Osteoblast (primary cell): ENCODE data around the gene FOXG1. TPM values are rescaled to one million over a fixed set of nuclear protein-coding genes. Genes with fewer than 3 reads are reported as not detected.

Experiments used
- DNase-seq: peaks from one replicate; pipeline ENCODE4 v3.0.0; 2011; ENCODE audit warnings: low spot score, mixed read lengths; ENCODE audit not compliant: insufficient read length; ENCODE audit errors: missing footprints
- H2AFZ ChIP-seq: 2 replicates; pipeline ENCODE4 v1.6.0; 2011; ENCODE audit warnings: mild to moderate bottlenecking, low read length
- H3K27ac ChIP-seq: 2 replicates; pipeline ENCODE4 v1.5.1; 2011; ENCODE audit warnings: mild to moderate bottlenecking, low read depth, low read length, moderate library complexity
- H3K27me3 ChIP-seq: 2 replicates; pipeline ENCODE4 v1.6.0; 2012; ENCODE audit warnings: mild to moderate bottlenecking, control low read depth, inconsistent platforms, low read length, moderate library complexity; ENCODE audit not compliant: insufficient read depth
- H3K36me3 ChIP-seq: 2 replicates; pipeline ENCODE4 v1.5.1; 2011; ENCODE audit warnings: mild to moderate bottlenecking, low read length, control low read depth, moderate library complexity; ENCODE audit not compliant: insufficient read depth
- H3K4me1 ChIP-seq: 2 replicates; pipeline ENCODE4 v1.5.1; 2011; ENCODE audit warnings: mild to moderate bottlenecking, low read length, control low read depth, moderate library complexity; ENCODE audit not compliant: insufficient read depth
- H3K4me2 ChIP-seq: 2 replicates; pipeline ENCODE4 v1.6.0; 2011; ENCODE audit warnings: mild to moderate bottlenecking, low read length; ENCODE audit not compliant: insufficient read depth
- H3K4me3 ChIP-seq: fragments of 200-600 bp; sonication (generic); 3 replicates; pipeline ENCODE4 v1.5.1; 2012; ENCODE audit warnings: mild to moderate bottlenecking, low read length, inconsistent platforms; ENCODE audit not compliant: insufficient read depth
- H3K79me2 ChIP-seq: 2 replicates; pipeline ENCODE4 v1.6.0; 2012; ENCODE audit warnings: mild to moderate bottlenecking, low read length, control low read depth, inconsistent platforms; ENCODE audit not compliant: insufficient read depth
- H3K9me3 ChIP-seq: 2 replicates; pipeline ENCODE4 v1.5.1; 2011; ENCODE audit warnings: low read depth, low read length, control low read depth
- H4K20me1 ChIP-seq: 2 replicates; pipeline ENCODE4 v1.6.0; 2012; ENCODE audit warnings: mild to moderate bottlenecking, low read length, control low read depth; ENCODE audit not compliant: insufficient read depth
- CTCF ChIP-seq: IDR thresholded peaks from 2 replicates; pipeline ENCODE4 v1.5.1; 2011; ENCODE audit warnings: mild to moderate bottlenecking, low read depth, low read length, moderate library complexity; ENCODE audit errors: extremely low read depth
- total RNA-seq: library from RNA; depleted of rRNA; stranded (reverse); fragments of >200 nt; gene quantifications from 2 replicates; pipeline ENCODE4 v1.2.3, GENCODE V29; 2012

Gene FOXG1
- total RNA-seq, 1 donor = not detected

GRCh38 chr14:28751467-28752058 is 15.0 kb upstream of the FOXG1 start:
- peaks cover 22% of the 10 kb centered on the region for H3K27me3 ChIP-seq
- H2AFZ ChIP-seq = no peak overlapping the region
- peak; percentile 68 for TF ChIP-seq CTCF
- no peaks in the 10 kb centered on the region for H4K20me1 ChIP-seq
- DNase-seq = no peak
- H3K27ac ChIP-seq = no peak overlapping the region
- H3K4me1 ChIP-seq = no peaks in the 10 kb centered on the region
- H3K4me3 ChIP-seq = no peak overlapping the region
- no peaks in the 10 kb centered on the region for H3K9me3 ChIP-seq
- no peak overlapping the region for H3K4me2 ChIP-seq
- no peaks in the 10 kb centered on the region for H3K79me2 ChIP-seq
- no peaks in the 10 kb centered on the region for H3K36me3 ChIP-seq

- TF ChIP-seq CTCF = peak; percentile 79
- Histone ChIP-seq H3K27me3 (peaks cover 50% of the 10 kb centered on the region), H3K27ac (no peak overlapping the region), H3K9me3 (no peaks in the 10 kb centered on the region), H3K4me2 (no peak overlapping the region), H3K4me1 (no peaks in the 10 kb centered on the region), H3K79me2 (no peaks in the 10 kb centered on the region), H3K4me3 (no peak overlapping the region), H3K36me3 (no peaks in the 10 kb centered on the region), H4K20me1 (no peaks in the 10 kb centered on the region), H2AFZ (no peak overlapping the region)
- DNase-seq = no peak
Observed at GRCh38 chr14:28754209-28754985, 12.2 kb upstream of the FOXG1 start.

- H3K4me3 ChIP-seq = no peak overlapping the region
- H3K9me3 ChIP-seq = no peaks in the 10 kb centered on the region
- H3K4me1 ChIP-seq = no peaks in the 10 kb centered on the region
- DNase-seq = no peak
- no peak overlapping the region for H3K27ac ChIP-seq
- TF ChIP-seq CTCF = no peak
- H3K4me2 ChIP-seq = no peak overlapping the region
- H3K27me3 ChIP-seq = peaks cover 59% of the 10 kb centered on the region
- no peak overlapping the region for H2AFZ ChIP-seq
- no peaks in the 10 kb centered on the region for H3K79me2 ChIP-seq
- no peaks in the 10 kb centered on the region for H4K20me1 ChIP-seq
- H3K36me3 ChIP-seq = no peaks in the 10 kb centered on the region
Observed at GRCh38 chr14:28755198-28755815, 11.3 kb upstream of the FOXG1 start.

- no peaks in the 10 kb centered on the region for H3K79me2 ChIP-seq
- no peak overlapping the region for H2AFZ ChIP-seq
- no peak for DNase-seq
- H3K4me3 ChIP-seq = no peak overlapping the region
- no peak overlapping the region for H3K4me2 ChIP-seq
- peaks cover 65% of the 10 kb centered on the region for H3K27me3 ChIP-seq
- H4K20me1 ChIP-seq = no peaks in the 10 kb centered on the region
- H3K36me3 ChIP-seq = no peaks in the 10 kb centered on the region
- H3K4me1 ChIP-seq = no peaks in the 10 kb centered on the region
- H3K27ac ChIP-seq = no peak overlapping the region
- no peaks in the 10 kb centered on the region for H3K9me3 ChIP-seq
- no peak for TF ChIP-seq CTCF
Observed at GRCh38 chr14:28755884-28756268, 10.7 kb upstream of the FOXG1 start.
